Lower lobe of right lung (tissue), 2 donors: Measurements from ENCODE around the gene RSPH3. TPM values are rescaled to one million over a fixed set of nuclear protein-coding genes. Genes with fewer than 3 reads are reported as not detected.

Experiments used
- ATAC-seq, 2 donors: fragments of 200-7000 bp; cut with Tn5 transposase; one replicate each; pipeline ENCODE4 v1.9.1; 2020 to 2022; ENCODE audit warnings: mild to moderate bottlenecking in 2 of 2, moderate library complexity in 2 of 2
- DNase-seq: peaks from one replicate; pipeline ENCODE4 v3.0.0-alpha.2; 2020
- H3K27ac ChIP-seq: fragments of 200-600 bp; one replicate; pipeline ENCODE4 v1.8.0; 2022
- H3K27me3 ChIP-seq: fragments of 200-600 bp; one replicate; pipeline ENCODE4 v1.8.0; 2022; ENCODE audit warnings: low read depth
- H3K36me3 ChIP-seq: fragments of 200-600 bp; one replicate; pipeline ENCODE4 v1.8.0; 2022; ENCODE audit warnings: mild to moderate bottlenecking
- H3K4me1 ChIP-seq: fragments of 200-600 bp; one replicate; pipeline ENCODE4 v1.8.0; 2022
- H3K4me3 ChIP-seq: fragments of 200-600 bp; one replicate; pipeline ENCODE4 v1.8.0; 2022; ENCODE audit warnings: mild to moderate bottlenecking
- H3K9me3 ChIP-seq: fragments of 200-600 bp; one replicate; pipeline ENCODE4 v1.8.0; 2022
- intact Hi-C: fragments of 100-400 bp; cut with DNase I; formaldehyde crosslinking; loops from one replicate; pipeline ENCODE4 v1.11.0; 2022
- total RNA-seq: library from RNA; stranded (reverse); fragmentation: NEBNext Ultra II Directional; extraction: Animal tissue kit (Norgen Biotek cat#: 25700); gene quantifications from one replicate; pipeline ENCODE4 v1.2.1, GENCODE V29; 2021
- TF ChIP-seq, protein P1 (sequence below): fragments of 200-600 bp; IDR thresholded peaks from one replicate; pipeline ENCODE4 v1.8.0; 2022; ENCODE audit warnings: antibody characterized with exemption, mild to moderate bottlenecking
- donor health status: DM: no; HTN: yes; CAD: no; lungs with severe emphysema.

Gene RSPH3
- total RNA-seq, 1 donor from 2014 or later, result 24.2 TPM

DNA sequence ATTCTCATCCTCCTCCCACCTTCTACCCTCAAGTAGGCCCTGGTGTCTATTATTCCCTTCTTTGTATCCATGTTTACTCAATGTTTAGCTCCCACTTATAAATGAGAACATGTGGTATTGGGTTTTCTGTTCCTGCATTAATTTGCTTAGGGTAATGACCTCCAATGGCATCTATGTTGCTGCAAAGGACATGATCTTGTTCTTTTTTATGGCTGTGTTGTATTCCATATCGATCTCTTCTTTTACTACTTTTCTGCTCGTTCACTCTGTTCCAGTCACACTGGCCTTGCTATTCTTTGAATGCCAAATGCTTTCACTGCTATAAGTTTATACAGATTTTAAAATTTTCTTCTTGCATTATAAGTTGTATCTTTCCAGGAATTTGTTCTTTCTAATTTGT is 57.7 kb downstream of the RSPH3 start:
- peaks cover 10% of the 10 kb centered on the region for H3K4me1 ChIP-seq
- ATAC-seq (no peak), DNase-seq (no peak)
- H3K4me3 ChIP-seq, result no peak overlapping the region
- H3K36me3 ChIP-seq, result no peaks in the 10 kb centered on the region
- H3K27ac ChIP-seq, result no peak overlapping the region
- intact Hi-C loops, result no loop called here
- H3K27me3 ChIP-seq, result no peaks in the 10 kb centered on the region
- TF ChIP-seq, protein P1, sequence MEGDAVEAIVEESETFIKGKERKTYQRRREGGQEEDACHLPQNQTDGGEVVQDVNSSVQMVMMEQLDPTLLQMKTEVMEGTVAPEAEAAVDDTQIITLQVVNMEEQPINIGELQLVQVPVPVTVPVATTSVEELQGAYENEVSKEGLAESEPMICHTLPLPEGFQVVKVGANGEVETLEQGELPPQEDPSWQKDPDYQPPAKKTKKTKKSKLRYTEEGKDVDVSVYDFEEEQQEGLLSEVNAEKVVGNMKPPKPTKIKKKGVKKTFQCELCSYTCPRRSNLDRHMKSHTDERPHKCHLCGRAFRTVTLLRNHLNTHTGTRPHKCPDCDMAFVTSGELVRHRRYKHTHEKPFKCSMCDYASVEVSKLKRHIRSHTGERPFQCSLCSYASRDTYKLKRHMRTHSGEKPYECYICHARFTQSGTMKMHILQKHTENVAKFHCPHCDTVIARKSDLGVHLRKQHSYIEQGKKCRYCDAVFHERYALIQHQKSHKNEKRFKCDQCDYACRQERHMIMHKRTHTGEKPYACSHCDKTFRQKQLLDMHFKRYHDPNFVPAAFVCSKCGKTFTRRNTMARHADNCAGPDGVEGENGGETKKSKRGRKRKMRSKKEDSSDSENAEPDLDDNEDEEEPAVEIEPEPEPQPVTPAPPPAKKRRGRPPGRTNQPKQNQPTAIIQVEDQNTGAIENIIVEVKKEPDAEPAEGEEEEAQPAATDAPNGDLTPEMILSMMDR, result no peak
- H3K9me3 ChIP-seq, result no peaks in the 10 kb centered on the region

DNA sequence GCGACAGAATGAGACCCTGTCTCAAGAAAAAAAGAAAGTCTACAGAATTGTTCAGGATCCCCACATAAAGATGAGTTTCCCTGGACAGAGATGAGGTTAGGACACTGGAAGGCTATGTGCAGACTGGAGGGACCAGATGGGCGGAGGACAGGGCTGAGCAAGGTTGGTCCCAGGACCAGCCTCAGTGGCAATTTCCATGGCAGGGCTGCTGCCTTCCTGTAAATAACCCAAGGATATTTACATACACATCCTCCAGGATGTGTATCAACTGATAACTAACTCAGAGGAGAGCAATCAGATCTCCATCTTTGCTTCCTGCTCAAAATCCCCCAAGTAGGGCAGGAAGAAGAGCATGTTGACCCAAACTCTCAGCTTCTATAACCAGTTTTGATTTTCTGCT is 58.8 kb downstream of the RSPH3 start:
- TF ChIP-seq, protein P1, result no peak
- intact Hi-C loops, result no loop called here
- H3K27ac ChIP-seq, result no peak overlapping the region
- H3K9me3 ChIP-seq, result no peaks in the 10 kb centered on the region
- H3K36me3 ChIP-seq, result no peaks in the 10 kb centered on the region
- no peak for ATAC-seq
- H3K27me3 ChIP-seq, result no peaks in the 10 kb centered on the region
- peaks cover 10% of the 10 kb centered on the region for H3K4me1 ChIP-seq
- DNase-seq, result no peak
- no peak overlapping the region for H3K4me3 ChIP-seq

DNA sequence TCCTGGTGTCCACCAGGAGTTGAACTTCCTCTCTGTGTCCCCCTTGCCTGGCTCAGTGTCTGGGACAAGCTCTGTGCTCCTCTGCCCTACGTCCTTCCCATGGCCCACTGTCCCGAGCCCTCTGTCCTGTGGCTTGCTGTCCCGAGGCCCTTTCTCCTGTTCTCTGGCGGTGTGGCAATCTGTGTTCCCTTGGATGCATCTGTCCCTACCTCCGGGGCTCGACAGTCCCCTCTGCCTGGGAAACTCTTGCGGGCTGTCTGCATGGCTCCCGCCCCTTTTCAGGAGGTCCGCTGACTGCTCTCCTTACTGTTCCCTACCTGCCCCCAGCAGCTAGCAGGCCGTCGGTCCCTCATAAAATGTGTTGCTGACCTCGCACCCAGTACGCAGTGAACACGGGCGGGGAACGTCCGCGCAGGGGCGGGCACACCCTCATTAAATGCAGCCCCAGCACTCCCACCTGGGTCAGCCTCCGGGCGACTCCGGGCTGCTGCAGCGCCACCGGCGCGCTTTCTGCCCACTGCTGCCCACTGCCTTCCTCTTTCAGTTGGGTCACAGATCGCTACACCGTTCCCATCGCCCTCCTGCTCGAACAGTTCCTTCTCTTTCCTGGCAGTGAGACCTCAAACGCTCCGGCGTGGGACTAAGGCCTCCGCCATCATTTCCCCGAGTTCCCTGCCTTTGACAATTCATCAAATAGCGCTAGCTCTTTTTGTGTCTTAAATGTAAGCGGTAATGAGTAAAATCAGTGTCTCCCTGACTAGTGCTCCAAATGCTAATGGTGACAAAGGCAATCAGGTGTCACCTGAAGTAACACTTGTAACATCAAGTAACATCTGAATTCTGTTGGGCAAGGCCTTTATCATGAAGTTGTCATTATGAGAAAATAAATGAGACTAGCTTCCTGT is 60.5 kb downstream of the RSPH3 start:
- H3K27ac ChIP-seq, result no peak overlapping the region
- DNase-seq, result no peak
- ATAC-seq, result peak; percentile 76 to 77
- TF ChIP-seq, protein P1, result no peak
- H3K27me3 ChIP-seq, result no peaks in the 10 kb centered on the region
- no peaks in the 10 kb centered on the region for H3K9me3 ChIP-seq
- H3K36me3 ChIP-seq, result no peaks in the 10 kb centered on the region
- peak overlapping the region; percentile 40 for H3K4me3 ChIP-seq
- intact Hi-C loops, result no loop called here
- peaks cover 10% of the 10 kb centered on the region for H3K4me1 ChIP-seq

DNA sequence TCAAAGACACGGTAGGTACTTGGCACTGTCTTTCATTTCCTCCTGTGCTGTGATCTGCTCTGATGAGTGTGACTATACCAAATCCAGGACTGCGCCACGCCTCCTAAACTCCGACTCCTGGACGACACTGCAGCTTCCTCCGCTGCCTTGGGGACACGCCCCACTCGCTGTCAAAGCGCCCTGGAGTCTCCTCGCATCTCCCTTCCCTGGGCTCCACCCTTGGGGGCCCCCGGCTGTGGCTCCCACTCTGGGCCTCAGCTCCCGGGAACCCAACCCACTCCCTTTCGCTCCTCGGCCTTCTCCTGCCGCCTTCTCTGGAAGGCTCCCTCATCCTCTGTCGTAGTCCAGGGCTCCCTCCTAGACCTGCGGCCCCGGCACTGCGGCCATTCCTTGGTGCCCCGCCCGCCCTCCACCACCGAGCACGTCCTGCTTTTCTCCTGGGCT is 61.2 kb downstream of the RSPH3 start:
- TF ChIP-seq, protein P1, result no peak
- H3K27ac ChIP-seq, result no peak overlapping the region
- no peak for DNase-seq

DNA sequence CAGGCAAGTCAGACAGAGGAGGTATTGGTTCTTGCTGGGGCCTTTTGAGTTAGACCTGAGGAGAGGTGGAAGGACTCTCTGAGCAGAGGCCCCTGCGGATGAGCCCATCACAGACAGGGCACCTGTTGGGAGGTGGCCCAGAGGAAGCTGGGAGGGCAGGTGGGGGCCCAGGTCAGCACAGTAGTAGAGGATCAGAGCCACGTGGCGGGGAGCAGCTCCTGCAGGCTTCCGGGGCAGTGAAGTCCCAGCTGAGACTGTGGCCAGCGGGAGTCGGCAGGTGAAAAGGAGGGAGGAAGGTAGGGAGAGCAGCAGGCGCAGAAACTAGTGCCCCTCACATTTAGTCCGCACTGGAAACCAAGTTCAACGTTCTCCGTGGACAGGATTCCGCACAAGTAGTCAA is 61.8 kb downstream of the RSPH3 start:
- peak in 1 of 2 donors; percentile 14 for ATAC-seq
- H3K4me3 ChIP-seq, result no peak overlapping the region
- no peak overlapping the region for H3K27ac ChIP-seq
- no peaks in the 10 kb centered on the region for H3K36me3 ChIP-seq
- TF ChIP-seq, protein P1, result no peak
- intact Hi-C loops, result no loop called here
- DNase-seq, result no peak
- H3K4me1 ChIP-seq, result peaks cover 10% of the 10 kb centered on the region
- no peaks in the 10 kb centered on the region for H3K27me3 ChIP-seq
- H3K9me3 ChIP-seq, result no peaks in the 10 kb centered on the region

More for the DNA sequence above, 61.2 kb downstream of the RSPH3 start:
- peak; percentile 77 to 82 for ATAC-seq
- Histone ChIP-seq H3K27me3 (no peaks in the 10 kb centered on the region), H3K4me3 (peak overlapping the region; percentile 40), H3K9me3 (no peaks in the 10 kb centered on the region), H3K36me3 (no peaks in the 10 kb centered on the region), H3K4me1 (peaks cover 10% of the 10 kb centered on the region)
- intact Hi-C loops, result no loop called here
